Measurements from ENCODE around the gene TMEM61. TPM values are rescaled to one million over a fixed set of nuclear protein-coding genes. Genes with fewer than 3 reads are reported as not detected.

Gene TMEM61
- total and polyA plus RNA-seq, 2 donors (not counting 1 experiment from before 2014, with no cell fraction given): not detected

DNA sequence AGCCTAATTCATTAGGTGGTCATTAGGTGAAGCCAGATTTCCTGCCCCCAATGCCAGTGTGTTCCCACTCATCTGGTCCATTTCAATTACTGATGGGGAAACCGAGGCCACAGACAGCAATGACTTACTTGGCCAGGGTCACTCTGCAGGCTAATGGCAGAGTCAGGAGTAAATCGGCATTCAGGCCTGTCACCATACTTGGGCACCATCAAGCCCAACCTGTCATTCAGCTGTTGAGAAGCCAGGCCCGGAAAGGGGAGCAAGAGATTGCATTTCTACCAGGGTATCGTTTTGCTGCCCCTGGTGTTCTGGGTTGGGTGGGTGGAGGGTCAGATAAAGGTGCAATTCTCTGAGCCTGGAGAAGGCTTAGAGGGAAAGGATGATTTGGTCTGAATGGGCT is 8.0 kb upstream of the TMEM61 start:
- H3K9me3 ChIP-seq (ENCODE audit: control extremely low read depth in 1 of 3, control insufficient read depth in 2 of 3, insufficient read depth in 1 of 3, low read length in 2 of 3): peaks cover 0 to 4% (median 0%) of the 10 kb centered on the region in 3 donors
- H3K4me1 ChIP-seq (ENCODE audit: control insufficient read depth in 2 of 2, insufficient read depth in 2 of 2, low read length in 2 of 2): no peaks in the 10 kb centered on the region
- no peak for DNase-seq
- H3K9ac ChIP-seq (ENCODE audit: low read length): no peak overlapping the region
- no peaks in the 10 kb centered on the region for H3K36me3 ChIP-seq (replicated peaks in 1 of 2; ENCODE audit: control extremely low read depth in 1 of 2, control insufficient read depth in 1 of 2, extremely low read depth in 1 of 2, insufficient read depth in 2 of 2, low read length in 1 of 2)
- Mint-ChIP-seq H3K27me3 (peaks cover 40% of the 10 kb centered on the region), H3K4me3 (no peak overlapping the region), H3K4me1 (no peaks in the 10 kb centered on the region), H3K27ac (no peak overlapping the region), H3K9me3 (ENCODE audit: insufficient read depth) (no peaks in the 10 kb centered on the region)
- H3K4me2 ChIP-seq (replicated peaks; ENCODE audit: low read depth, low read length, poor library complexity, severe bottlenecking): no peak overlapping the region
- H3K27ac ChIP-seq (ENCODE audit: low read length in 2 of 2): no peak overlapping the region
- H3K79me2 ChIP-seq (ENCODE audit: control insufficient read depth, insufficient read depth, low read length): no peaks in the 10 kb centered on the region
- peaks cover 0 to 4% (median 0%) of the 10 kb centered on the region in 4 experiments for H3K27me3 ChIP-seq (replicated peaks in 1 of 4; ENCODE audit: control extremely low read depth in 1 of 4, control insufficient read depth in 3 of 4, insufficient read depth in 4 of 4, low read length in 3 of 4)
- POLR2A ChIA-PET: no interaction called here
- 94% methylated on average over 4 of the region's 4 CpGs for WGBS (ENCODE audit: insufficient coverage)
- no peaks in the 10 kb centered on the region for H4K20me1 ChIP-seq (ENCODE audit: control insufficient read depth, insufficient read depth, low read length, poor library complexity, severe bottlenecking)
- no peak for ATAC-seq (ENCODE audit: low read depth)
- H3K4me3 ChIP-seq (ENCODE audit: control extremely low read depth in 1 of 5, extremely low read depth in 1 of 5, insufficient read depth in 1 of 5, low read depth in 2 of 5, low read length in 4 of 5): no peak overlapping the region
- CTCF ChIA-PET: interaction anchor here (0.9 kb wide), 2 partner anchors 24 to 27 kb away, joined by 3 read pairs; no protein-coding TSS in a partner anchor
- intact Hi-C loops (cut with micrococcal nuclease): no loop called here
- TF ChIP-seq, protein P1, sequence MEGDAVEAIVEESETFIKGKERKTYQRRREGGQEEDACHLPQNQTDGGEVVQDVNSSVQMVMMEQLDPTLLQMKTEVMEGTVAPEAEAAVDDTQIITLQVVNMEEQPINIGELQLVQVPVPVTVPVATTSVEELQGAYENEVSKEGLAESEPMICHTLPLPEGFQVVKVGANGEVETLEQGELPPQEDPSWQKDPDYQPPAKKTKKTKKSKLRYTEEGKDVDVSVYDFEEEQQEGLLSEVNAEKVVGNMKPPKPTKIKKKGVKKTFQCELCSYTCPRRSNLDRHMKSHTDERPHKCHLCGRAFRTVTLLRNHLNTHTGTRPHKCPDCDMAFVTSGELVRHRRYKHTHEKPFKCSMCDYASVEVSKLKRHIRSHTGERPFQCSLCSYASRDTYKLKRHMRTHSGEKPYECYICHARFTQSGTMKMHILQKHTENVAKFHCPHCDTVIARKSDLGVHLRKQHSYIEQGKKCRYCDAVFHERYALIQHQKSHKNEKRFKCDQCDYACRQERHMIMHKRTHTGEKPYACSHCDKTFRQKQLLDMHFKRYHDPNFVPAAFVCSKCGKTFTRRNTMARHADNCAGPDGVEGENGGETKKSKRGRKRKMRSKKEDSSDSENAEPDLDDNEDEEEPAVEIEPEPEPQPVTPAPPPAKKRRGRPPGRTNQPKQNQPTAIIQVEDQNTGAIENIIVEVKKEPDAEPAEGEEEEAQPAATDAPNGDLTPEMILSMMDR (IDR thresholded peaks at IDR 0.05): no peak
- TF ChIP-seq EZH2 (IDR thresholded peaks at IDR 0.05; ENCODE audit: borderline replicate concordance, insufficient read depth, low read depth, low read length, poor library complexity, severe bottlenecking): no peak
- H2AFZ ChIP-seq (ENCODE audit: insufficient read depth, low read depth, low read length, poor library complexity, severe bottlenecking): no peak overlapping the region

DNA sequence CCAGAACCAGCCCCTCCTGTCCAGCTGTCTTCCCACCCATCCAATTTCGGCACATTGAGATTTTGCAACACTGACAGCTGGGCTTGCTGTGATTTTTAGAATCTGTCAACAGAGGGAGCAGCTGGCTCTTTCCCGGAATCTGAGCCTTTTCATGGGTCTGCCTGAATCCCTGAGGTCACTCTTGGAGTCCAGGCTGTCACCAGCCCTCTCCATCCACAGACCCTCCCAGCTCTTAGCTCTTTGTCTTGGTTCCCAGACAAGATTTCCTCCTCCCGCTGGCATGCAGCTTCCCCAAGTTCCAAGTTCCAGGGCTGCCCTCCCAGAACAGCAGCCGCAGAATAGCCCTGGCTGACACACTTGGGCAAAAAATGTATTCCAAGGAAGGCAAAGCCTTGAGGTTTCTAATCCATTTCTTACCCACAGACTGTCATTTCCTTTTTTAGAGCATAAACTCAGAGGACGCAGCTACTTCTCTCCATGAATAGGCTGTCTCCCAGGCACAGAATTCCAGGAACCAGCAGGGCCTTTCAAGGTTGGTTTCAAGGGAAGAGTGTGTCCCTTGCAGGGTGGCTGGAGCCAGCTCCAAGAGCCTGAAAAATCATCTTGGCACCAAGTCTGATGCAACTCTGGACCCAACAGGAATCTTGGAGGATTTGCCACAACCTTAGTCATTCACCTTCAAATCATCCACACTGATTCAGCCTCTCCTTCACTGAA is 7.1 kb upstream of the TMEM61 start:
- H3K9me3 Mint-ChIP-seq (ENCODE audit: insufficient read depth): no peaks in the 10 kb centered on the region
- Histone ChIP-seq H3K4me2 (replicated peaks; ENCODE audit: low read depth, low read length, poor library complexity, severe bottlenecking) (no peak overlapping the region), H3K4me3 (ENCODE audit: control extremely low read depth in 1 of 5, extremely low read depth in 1 of 5, insufficient read depth in 1 of 5, low read depth in 2 of 5, low read length in 4 of 5) (no peak overlapping the region), H3K36me3 (replicated peaks in 1 of 2; ENCODE audit: control extremely low read depth in 1 of 2, control insufficient read depth in 1 of 2, extremely low read depth in 1 of 2, insufficient read depth in 2 of 2, low read length in 1 of 2) (no peaks in the 10 kb centered on the region), H3K4me1 (ENCODE audit: control insufficient read depth in 2 of 2, insufficient read depth in 2 of 2, low read length in 2 of 2) (no peaks in the 10 kb centered on the region), H4K20me1 (ENCODE audit: control insufficient read depth, insufficient read depth, low read length, poor library complexity, severe bottlenecking) (no peaks in the 10 kb centered on the region), H3K27me3 (replicated peaks in 1 of 4; ENCODE audit: control extremely low read depth in 1 of 4, control insufficient read depth in 3 of 4, insufficient read depth in 4 of 4, low read length in 3 of 4) (peaks cover 0 to 4% (median 0%) of the 10 kb centered on the region in 4 experiments), H3K9me3 (ENCODE audit: control extremely low read depth in 1 of 3, control insufficient read depth in 2 of 3, insufficient read depth in 1 of 3, low read length in 2 of 3) (peaks cover 0 to 4% (median 0%) of the 10 kb centered on the region in 3 donors), H2AFZ (ENCODE audit: insufficient read depth, low read depth, low read length, poor library complexity, severe bottlenecking) (no peak overlapping the region), H3K79me2 (ENCODE audit: control insufficient read depth, insufficient read depth, low read length) (no peaks in the 10 kb centered on the region), H3K9ac (ENCODE audit: low read length) (no peak overlapping the region), H3K27ac (ENCODE audit: low read length in 2 of 2) (no peak overlapping the region)
- peaks cover 45% of the 10 kb centered on the region for H3K27me3 Mint-ChIP-seq
- ChIA-PET CTCF (interaction anchor here (0.9 kb wide), 1 partner anchor 23 kb away, joined by 3 read pairs; no protein-coding TSS in a partner anchor), POLR2A (no interaction called here)
- no peak overlapping the region for H3K4me3 Mint-ChIP-seq
- ATAC-seq (ENCODE audit: low read depth): no peak
- no peak for TF ChIP-seq EZH2 (IDR thresholded peaks at IDR 0.05; ENCODE audit: borderline replicate concordance, insufficient read depth, low read depth, low read length, poor library complexity, severe bottlenecking)
- TF ChIP-seq, protein P1 (IDR thresholded peaks at IDR 0.05): no peak
- H3K27ac Mint-ChIP-seq: no peak overlapping the region
- no peaks in the 10 kb centered on the region for H3K4me1 Mint-ChIP-seq
- no peak for DNase-seq
- intact Hi-C loops (cut with micrococcal nuclease): no loop called here
- WGBS (ENCODE audit: insufficient coverage): 44% methylated on average over 5 of the region's 5 CpGs
